ENCODE results near the gene SLC12A6. TPM values are rescaled to one million over a fixed set of nuclear protein-coding genes. Genes with fewer than 3 reads are reported as not detected.

The SLC12A6 gene
- total and polyA plus RNA-seq, 2 of the 13 experiments (the other 11 are each of a cell fraction or from before 2014, with no cell fraction given), result 15.2 to 30.1 TPM

GRCh38 chr15:34367101-34368081, 29.8 kb upstream of the SLC12A6 start, which contains the start of gene LPCAT4 (continued):
- TF ChIP-seq CBX2 (IDR thresholded peaks at IDR 0.05; ENCODE audit: low read depth, low read length), result no peak
- no peak for TF ChIP-seq CBX2 (CRISPR knock-in tag; IDR thresholded peaks at IDR 0.05; ENCODE audit: low read depth)
- no peak for TF ChIP-seq SUZ12 (IDR thresholded peaks at IDR 0.05; ENCODE audit: low read depth, low read length)
- no peak for TF ChIP-seq ATF2 (CRISPR knock-in tag; IDR thresholded peaks at IDR 0.05)
- TF ChIP-seq ZHX2 (IDR thresholded peaks at IDR 0.05; ENCODE audit: low read depth), result 0 out of 2 replicates have a peak, but pooled peaks have one; percentile 18
- TF ChIP-seq ZHX2 (CRISPR knock-in tag; IDR thresholded peaks at IDR 0.05; ENCODE audit: borderline replicate concordance), result no peak
- peak; percentile 74; the same call in 1 of the 2 replicates for TF ChIP-seq ZNF333 (CRISPR knock-in tag; IDR thresholded peaks at IDR 0.05; ENCODE audit: borderline replicate concordance)
- TF ChIP-seq ZSCAN21 (CRISPR knock-in tag; IDR thresholded peaks at IDR 0.05; ENCODE audit: borderline replicate concordance), result peak; percentile 59
- peak; percentile 68 for TF ChIP-seq ERF (CRISPR knock-in tag; IDR thresholded peaks at IDR 0.05)
- TF ChIP-seq PATZ1 (CRISPR knock-in tag; IDR thresholded peaks at IDR 0.05), result peak; percentile 18; the same call in 1 of the 2 replicates
- TF ChIP-seq MLX (CRISPR knock-in tag; IDR thresholded peaks at IDR 0.05), result no peak
- TF ChIP-seq ZC3H13 (CRISPR knock-in tag; IDR thresholded peaks at IDR 0.05), result peak; percentile 49; the same call in 1 of the 2 replicates
- TF ChIP-seq ZNF350 (CRISPR knock-in tag; IDR thresholded peaks at IDR 0.05; ENCODE audit: borderline replicate concordance, low read depth), result peak; percentile 73; the same call in 1 of the 2 replicates
- TF ChIP-seq ZNF710 (CRISPR knock-in tag; IDR thresholded peaks at IDR 0.05; ENCODE audit: borderline replicate concordance), result peak; percentile 81; the same call in 1 of the 2 replicates
- TF ChIP-seq JUN (CRISPR knock-in tag; IDR thresholded peaks at IDR 0.05), result no peak
- TF ChIP-seq ZNF768 (CRISPR knock-in tag; IDR thresholded peaks at IDR 0.05), result peak; percentile 81

Measured in HepG2 (cell line).